K562 (cell line): Measurements from ENCODE around the gene CYSTM1. TPM values are rescaled to one million over a fixed set of nuclear protein-coding genes. Genes with fewer than 3 reads are reported as not detected.

Experiments
- C11orf30 ChIP-seq: fragments of 450-650 bp; IDR thresholded peaks from 2 replicates; pipeline ENCODE4 v1.6.1; 2016; ENCODE audit warnings: low read depth, mild to moderate bottlenecking
- CSDE1 ChIP-seq, 2 experiments: fragments of 450-650 bp; IDR thresholded peaks; 2 replicates each; pipeline ENCODE4 v1.6.1; 2016; ENCODE audit warnings: mild to moderate bottlenecking in 1 of 2
- DDX20 ChIP-seq: fragments of 450-650 bp; IDR thresholded peaks from 2 replicates; pipeline ENCODE4 v1.6.1; 2016; ENCODE audit warnings: missing genetic modification characterization, low read depth, mild to moderate bottlenecking, missing compliant biosample characterization, moderate library complexity
- ELF2 ChIP-seq: fragments of 250-450 bp; sonication (Bioruptor Pico); IDR thresholded peaks from 2 replicates; pipeline ENCODE4 v1.5.0; 2021; ENCODE audit warnings: mild to moderate bottlenecking
- FOXA1 ChIP-seq: fragments of 450-650 bp; IDR thresholded peaks from 2 replicates; pipeline ENCODE4 v1.6.1; 2016; ENCODE audit warnings: mild to moderate bottlenecking, borderline replicate concordance
- FOXK2 ChIP-seq, 2 experiments: fragments of 450-650 bp; IDR thresholded peaks in 1 of 2; conservative IDR thresholded peaks in 1 of 2; 2 replicates each; pipeline ENCODE4 v1.6.1; 2016; ENCODE audit warnings: low read depth in 2 of 2, mild to moderate bottlenecking in 1 of 2
- GTF2B ChIP-seq: IDR thresholded peaks from 2 replicates; pipeline ENCODE4 v1.6.1; 2011; ENCODE audit not compliant: insufficient read length; ENCODE audit errors: extremely low read depth
- HDAC1 ChIP-seq, 2 experiments: fragments of 450-650 bp; IDR thresholded peaks; 2 replicates each; pipeline ENCODE4 v1.6.1; 2016 to 2017; ENCODE audit warnings: inconsistent platforms in 1 of 2, mild to moderate bottlenecking in 1 of 2, moderate library complexity in 1 of 2
- HDAC2 ChIP-seq: fragments of 450-650 bp; IDR thresholded peaks from 2 replicates; pipeline ENCODE4 v1.6.1; 2016; ENCODE audit warnings: mild to moderate bottlenecking
- MECOM ChIP-seq: fragments of 250-450 bp; sonication (Bioruptor Pico); IDR thresholded peaks from 2 replicates; pipeline ENCODE4 v1.8.0; 2022; ENCODE audit warnings: inconsistent platforms
- MIER1 ChIP-seq: fragments of 450-650 bp; IDR thresholded peaks from 2 replicates; pipeline ENCODE4 v1.6.1; 2016; ENCODE audit warnings: antibody characterized with exemption, mild to moderate bottlenecking, low read depth
- MLX ChIP-seq, 2 experiments: fragments of 450-650 bp in 1 of 2; sonication (generic) in 1 of 2; formaldehyde crosslinking; conservative IDR thresholded peaks; 2 replicates each; pipeline versions ENCODE4 v1.4.0 to v1.8.1; 2020 to 2022; ENCODE audit warnings: mild to moderate bottlenecking in 1 of 2, missing genetic modification reagents in 1 of 2
- NFATC3 ChIP-seq: fragments of 450-650 bp; IDR thresholded peaks from 2 replicates; pipeline ENCODE4 v1.6.1; 2017; ENCODE audit warnings: mild to moderate bottlenecking
- NFRKB ChIP-seq: fragments of 450-650 bp; IDR thresholded peaks from 2 replicates; pipeline ENCODE4 v1.6.1; 2016; ENCODE audit warnings: low read depth
- PTRF ChIP-seq: fragments of 450-650 bp; IDR thresholded peaks from 2 replicates; pipeline ENCODE4 v1.6.1; 2016; ENCODE audit warnings: mild to moderate bottlenecking, missing genetic modification characterization, missing compliant biosample characterization
- SUPT5H ChIP-seq: fragments of 450-650 bp; IDR thresholded peaks from 2 replicates; pipeline ENCODE4 v1.6.1; 2016
- U2AF1 ChIP-seq: fragments of 200-400 bp; formaldehyde crosslinking; optimal IDR thresholded peaks from 2 replicates; pipeline ENCODE3; 2017; ENCODE audit warnings: mild to moderate bottlenecking, low read depth, low read length, moderate library complexity
- ZBTB5 ChIP-seq: fragments of 450-650 bp; IDR thresholded peaks from 2 replicates; pipeline ENCODE4 v1.6.1; 2017; ENCODE audit warnings: antibody characterized with exemption
- ZNF134 ChIP-seq: fragments of 250-450 bp; sonication (Bioruptor Pico); conservative IDR thresholded peaks from 2 replicates; pipeline ENCODE4 v1.4.0; 2020
- ZNF146 ChIP-seq: IDR thresholded peaks from one replicate; pipeline ENCODE4 v1.6.1; 2018; ENCODE audit warnings: missing compliant biosample characterization; ENCODE audit not compliant: unreplicated experiment
- ZNF263 ChIP-seq: sonication (generic); formaldehyde crosslinking; IDR thresholded peaks from 2 replicates; pipeline ENCODE4 v1.8.0; 2022; ENCODE audit warnings: mild to moderate bottlenecking, missing genetic modification reagents, borderline replicate concordance
- polyA plus RNA-seq, 8 experiments: library from polyadenylated mRNA; depleted of rRNA in 4 of 8; stranded (reverse) in 5 of 8; unstranded in 3 of 8; fragments of >200 nt; fragmentation: Nextera tagmentation in 2 of 8; fragmentation: Illumina TruSeq in 1 of 8; extraction: Ambion mirVana in 2 of 8; extraction: Trizol in 1 of 8; gene quantifications; 2 replicates each; pipeline versions ENCODE4 v1.2.1 to v1.2.3, GENCODE V29; 2011 to 2014; ENCODE audit warnings: inconsistent platforms in 1 of 8, missing spikeins in 1 of 8
- total RNA-seq, 7 experiments: library from RNA; depleted of rRNA in 6 of 7; stranded (reverse); fragments of >200 nt in 6 of 7; fragmentation: Illumina TruSeq in 2 of 7; extraction: Trizol in 2 of 7; gene quantifications; 2 replicates each; pipeline versions ENCODE4 v1.2.1 to v1.2.3, GENCODE V29; 2011 to 2021; ENCODE audit warnings: low replicate concordance in 1 of 7
- TF ChIP-seq, protein P1 (sequence below): fragments of 250-450 bp; sonication (Bioruptor Pico); IDR thresholded peaks from 2 replicates; pipeline ENCODE4 v1.5.1; 2021; ENCODE audit warnings: mild to moderate bottlenecking
- TF ChIP-seq, protein P2 (sequence below): fragments of 450-650 bp; IDR thresholded peaks from 2 replicates; pipeline ENCODE4 v1.6.1; 2014; ENCODE audit warnings: low read depth, mild to moderate bottlenecking, moderate library complexity, borderline replicate concordance

The CYSTM1 gene
- total and polyA plus RNA-seq, 9 of the 15 experiments (the other 6 are each of a cell fraction or from before 2014, with no cell fraction given), result 76.1 to 422 (median 108) TPM

- TF ChIP-seq, protein P1, sequence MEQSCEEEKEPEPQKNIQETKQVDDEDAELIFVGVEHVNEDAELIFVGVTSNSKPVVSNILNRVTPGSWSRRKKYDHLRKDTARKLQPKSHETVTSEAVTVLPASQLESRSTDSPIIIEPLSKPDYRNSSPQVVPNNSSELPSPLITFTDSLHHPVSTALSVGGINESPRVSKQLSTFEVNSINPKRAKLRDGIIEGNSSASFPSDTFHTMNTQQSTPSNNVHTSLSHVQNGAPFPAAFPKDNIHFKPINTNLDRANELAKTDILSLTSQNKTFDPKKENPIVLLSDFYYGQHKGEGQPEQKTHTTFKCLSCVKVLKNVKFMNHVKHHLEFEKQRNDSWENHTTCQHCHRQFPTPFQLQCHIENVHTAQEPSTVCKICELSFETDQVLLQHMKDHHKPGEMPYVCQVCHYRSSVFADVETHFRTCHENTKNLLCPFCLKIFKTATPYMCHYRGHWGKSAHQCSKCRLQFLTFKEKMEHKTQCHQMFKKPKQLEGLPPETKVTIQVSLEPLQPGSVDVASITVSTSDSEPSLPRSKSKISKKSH (CRISPR knock-in tag), result no peak
- TF ChIP-seq HDAC1 (IDR thresholded peaks at IDR 0.05) (peak in 1 of 2 experiments; percentile 77; a peak in 2 of 4 replicates), ELF2 (CRISPR knock-in tag) (no peak), CSDE1 (IDR thresholded peaks at IDR 0.05) (no peak), MLX (CRISPR knock-in tag; conservative IDR thresholded peaks at IDR 0.05) (no peak), NFATC3 (no peak; the same call in none of the 2 replicates), U2AF1 (no peak), MIER1 (no peak), ZNF146 (CRISPR knock-in tag) (no peak), SUPT5H (no peak), NFRKB (0 out of 2 replicates have a peak, but pooled peaks have one; percentile 41), ZNF263 (no peak), HDAC2 (peak; percentile 62; the same call in 1 of the 2 replicates), FOXA1 (no peak), C11orf30 (no peak), ZNF134 (CRISPR knock-in tag) (no peak), GTF2B (no peak), PTRF (no peak), ZBTB5 (no peak), FOXK2 (conservative IDR thresholded peaks at IDR 0.05 in 1 of 2, IDR thresholded peaks at IDR 0.05 in 1 of 2; ENCODE audit: low read depth in 2 of 2) (no peak; a peak in 1 of 4 replicates), MECOM (CRISPR knock-in tag) (no peak), DDX20 (no peak)
- TF ChIP-seq, protein P2, sequence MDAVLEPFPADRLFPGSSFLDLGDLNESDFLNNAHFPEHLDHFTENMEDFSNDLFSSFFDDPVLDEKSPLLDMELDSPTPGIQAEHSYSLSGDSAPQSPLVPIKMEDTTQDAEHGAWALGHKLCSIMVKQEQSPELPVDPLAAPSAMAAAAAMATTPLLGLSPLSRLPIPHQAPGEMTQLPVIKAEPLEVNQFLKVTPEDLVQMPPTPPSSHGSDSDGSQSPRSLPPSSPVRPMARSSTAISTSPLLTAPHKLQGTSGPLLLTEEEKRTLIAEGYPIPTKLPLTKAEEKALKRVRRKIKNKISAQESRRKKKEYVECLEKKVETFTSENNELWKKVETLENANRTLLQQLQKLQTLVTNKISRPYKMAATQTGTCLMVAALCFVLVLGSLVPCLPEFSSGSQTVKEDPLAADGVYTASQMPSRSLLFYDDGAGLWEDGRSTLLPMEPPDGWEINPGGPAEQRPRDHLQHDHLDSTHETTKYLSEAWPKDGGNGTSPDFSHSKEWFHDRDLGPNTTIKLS, result no peak
Measured at GRCh38 chr5:140217299-140218026, 42.5 kb downstream of the CYSTM1 start (continued).
